ENCODE measurements around the gene TCP1. TPM values are rescaled to one million over a fixed set of nuclear protein-coding genes. Genes with fewer than 3 reads are reported as not detected.
"Not testable (repeated sequence)": the region's sequence is repeated elsewhere in the genome, so short reads cannot be mapped to it uniquely, and the experiment has no call there.

The TCP1 gene
- total RNA-seq, 1 experiment from 2014 or later: 229 TPM

GRCh38 chr6:159819932-159820640, 30.7 kb upstream of the TCP1 start:
- no peak for DNase-seq (ENCODE audit: low read depth, low spot score)
- in situ Hi-C loops (cut with HindIII; ENCODE audit: low pct_unique_long_range_greater_than_20kb, low sequenced_read_pairs): no loop called here

GRCh38 chr6:159819098-159819497, 29.7 kb upstream of the TCP1 start:
- no peak for DNase-seq (ENCODE audit: low read depth, low spot score)
- in situ Hi-C loops (cut with HindIII; ENCODE audit: low pct_unique_long_range_greater_than_20kb, low sequenced_read_pairs): no loop called here

- in situ Hi-C loops (cut with HindIII; ENCODE audit: low pct_unique_long_range_greater_than_20kb, low sequenced_read_pairs): no loop called here
- no peak for DNase-seq (ENCODE audit: low read depth, low spot score)
These were observed 28.7 kb upstream of the TCP1 start for GRCh38 chr6:159817951-159818739.

GRCh38 chr6:159816775-159817174, 27.4 kb upstream of the TCP1 start:
- in situ Hi-C loops (cut with HindIII; ENCODE audit: low pct_unique_long_range_greater_than_20kb, low sequenced_read_pairs); DNase-seq (ENCODE audit: low read depth, low spot score): not testable (repeated sequence)

- DNase-seq (ENCODE audit: low read depth, low spot score): no peak
- in situ Hi-C loops (cut with HindIII; ENCODE audit: low pct_unique_long_range_greater_than_20kb, low sequenced_read_pairs): no loop called here
These were observed 26.0 kb upstream of the TCP1 start for GRCh38 chr6:159815410-159815809.

- DNase-seq (ENCODE audit: low read depth, low spot score): no peak
- in situ Hi-C loops (cut with HindIII; ENCODE audit: low pct_unique_long_range_greater_than_20kb, low sequenced_read_pairs): no loop called here
These were observed 24.4 kb upstream of the TCP1 start for GRCh38 chr6:159813781-159814180.

- in situ Hi-C loops (cut with HindIII; ENCODE audit: low pct_unique_long_range_greater_than_20kb, low sequenced_read_pairs): no loop called here
- DNase-seq (ENCODE audit: low read depth, low spot score): no peak
These were observed 19.7 kb upstream of the TCP1 start for GRCh38 chr6:159809149-159809548.

GRCh38 chr6:159808647-159809046, 19.2 kb upstream of the TCP1 start:
- in situ Hi-C loops (cut with HindIII; ENCODE audit: low pct_unique_long_range_greater_than_20kb, low sequenced_read_pairs): no loop called here

GRCh38 chr6:159807150-159807858, 17.9 kb upstream of the TCP1 start:
- no peak for DNase-seq (ENCODE audit: low read depth, low spot score)
- in situ Hi-C loops (cut with HindIII; ENCODE audit: low pct_unique_long_range_greater_than_20kb, low sequenced_read_pairs): no loop called here

More at GRCh38 chr6:159808647-159809046, 19.2 kb upstream of the TCP1 start:
- DNase-seq (ENCODE audit: low read depth, low spot score): no peak

GRCh38 chr6:159806021-159806458, 16.6 kb upstream of the TCP1 start:
- DNase-seq (ENCODE audit: low read depth, low spot score): no peak
- in situ Hi-C loops (cut with HindIII; ENCODE audit: low pct_unique_long_range_greater_than_20kb, low sequenced_read_pairs): no loop called here

- no peak for DNase-seq (ENCODE audit: low read depth, low spot score)
- in situ Hi-C loops (cut with HindIII; ENCODE audit: low pct_unique_long_range_greater_than_20kb, low sequenced_read_pairs): no loop called here
These were observed 16.1 kb upstream of the TCP1 start for GRCh38 chr6:159805440-159806020.

GRCh38 chr6:159804504-159804903, 15.1 kb upstream of the TCP1 start:
- DNase-seq (ENCODE audit: low read depth, low spot score): no peak
- in situ Hi-C loops (cut with HindIII; ENCODE audit: low pct_unique_long_range_greater_than_20kb, low sequenced_read_pairs): no loop called here

- DNase-seq (ENCODE audit: low read depth, low spot score): no peak
- in situ Hi-C loops (cut with HindIII; ENCODE audit: low pct_unique_long_range_greater_than_20kb, low sequenced_read_pairs): no loop called here
These were observed 12.5 kb upstream of the TCP1 start for GRCh38 chr6:159801935-159802334.

- no peak for DNase-seq (ENCODE audit: low read depth, low spot score)
- in situ Hi-C loops (cut with HindIII; ENCODE audit: low pct_unique_long_range_greater_than_20kb, low sequenced_read_pairs): no loop called here
These were observed 10.9 kb upstream of the TCP1 start, which contains the start of gene PNLDC1 for GRCh38 chr6:159800141-159800865. PNLDC1 (plus strand) TSS chr6:159800276; CDS start chr6:159800308, 32 bp downstream.

GRCh38 chr6:159797554-159797953, 8.2 kb upstream of the TCP1 start:
- no peak for DNase-seq (ENCODE audit: low read depth, low spot score)
- in situ Hi-C loops (cut with HindIII; ENCODE audit: low pct_unique_long_range_greater_than_20kb, low sequenced_read_pairs): no loop called here

GRCh38 chr6:159794976-159795375, 5.6 kb upstream of the TCP1 start:
- in situ Hi-C loops (cut with HindIII; ENCODE audit: low pct_unique_long_range_greater_than_20kb, low sequenced_read_pairs): not testable (repeated sequence)

GRCh38 chr6:159790956-159791598, 1.7 kb upstream of the TCP1 start:
- in situ Hi-C loops (cut with HindIII; ENCODE audit: low pct_unique_long_range_greater_than_20kb, low sequenced_read_pairs): no loop called here
- no peak for DNase-seq (ENCODE audit: low read depth, low spot score)

More at GRCh38 chr6:159794976-159795375, 5.6 kb upstream of the TCP1 start:
- not testable (repeated sequence) for DNase-seq (ENCODE audit: low read depth, low spot score)

Data from SK-MEL-5 (cell line).